ENCODE results near the gene RPS6KC1. TPM values are rescaled to one million over a fixed set of nuclear protein-coding genes. Genes with fewer than 3 reads are reported as not detected.
"Not testable (repeated sequence)": the region's sequence is repeated elsewhere in the genome, so short reads cannot be mapped to it uniquely, and the experiment has no call there.

RPS6KC1 gene
- total RNA-seq, 5 donors from 2014 or later (not counting 1 experiment from before 2014, with no cell fraction given) = 11.0 to 12.8 (median 11.7) TPM

DNA sequence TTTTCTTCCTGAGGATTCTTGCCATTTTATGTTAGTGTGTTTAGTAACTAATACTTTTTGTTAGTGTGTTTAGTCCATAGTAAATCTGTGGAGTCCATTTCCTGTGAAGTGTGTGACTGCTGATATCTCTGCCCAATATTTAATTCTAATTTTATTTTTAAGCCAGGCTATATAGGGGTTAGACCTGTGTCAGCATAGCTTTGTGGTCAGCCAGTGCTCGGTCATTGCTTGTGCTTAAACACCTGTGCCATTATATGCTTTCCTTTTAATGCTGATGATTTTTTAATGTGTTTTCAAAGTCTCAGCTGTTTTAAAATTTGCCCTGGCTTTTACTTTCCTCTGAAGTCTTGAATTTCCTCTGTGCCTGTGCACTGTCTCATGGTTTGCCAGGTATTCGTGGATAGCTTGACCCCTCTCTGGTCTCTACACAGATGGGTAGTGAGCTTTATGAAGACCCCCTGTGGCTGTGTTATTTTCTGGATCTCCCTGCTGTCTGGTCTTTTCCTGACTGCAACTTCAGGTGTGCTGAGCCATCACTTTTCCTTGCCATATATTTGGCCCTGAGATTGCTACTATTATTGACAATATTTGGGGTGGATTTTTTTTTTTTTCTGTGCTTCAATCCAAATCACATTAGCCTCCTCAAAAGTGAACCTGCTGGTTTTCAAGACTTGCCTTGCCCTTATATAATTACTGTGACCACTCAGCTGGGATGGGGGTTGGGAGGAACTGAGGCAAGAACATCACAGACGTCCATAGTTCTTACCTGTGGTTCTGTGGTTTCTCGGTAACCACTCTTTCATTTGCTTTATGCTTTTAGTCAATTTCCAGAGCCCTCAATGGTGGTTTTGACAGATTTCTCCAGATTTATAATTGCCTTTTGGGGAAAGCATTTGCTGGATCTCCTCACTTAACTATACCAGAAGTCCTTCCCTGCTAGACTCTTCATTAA lies 59.6 kb downstream of the RPS6KC1 start:
- H3K9me3 ChIP-seq = no peaks in the 10 kb centered on the region
- POLR2A ChIA-PET = interaction anchor here in 1 of 2 donors (0.5 to 0.6 kb wide), 2 partner anchors 20 to 1151 kb away, joined by 3 read pairs; no protein-coding TSS in a partner anchor
- no peak overlapping the region for H3K27ac ChIP-seq (ENCODE audit: low read length)
- H3K4me1 Mint-ChIP-seq = peaks cover 14 to 20% (median 19%) of the 10 kb centered on the region in 3 donors
- H3K27me3 ChIP-seq (replicated peaks in 1 of 2; ENCODE audit: control insufficient read depth in 2 of 2, extremely low read depth in 1 of 2, insufficient read depth in 2 of 2, low read length in 1 of 2) = no peaks in the 10 kb centered on the region
- H3K36me3 Mint-ChIP-seq = peaks cover 26% of the 10 kb centered on the region
- no peak overlapping the region for H3K27ac Mint-ChIP-seq
- H3K4me3 Mint-ChIP-seq = no peak overlapping the region
- H3K36me3 ChIP-seq (ENCODE audit: control insufficient read depth in 2 of 2, extremely low read depth in 1 of 2, insufficient read depth in 1 of 2, low read length in 1 of 2) = no peaks in the 10 kb centered on the region
- no peaks in the 10 kb centered on the region for H3K27me3 Mint-ChIP-seq
- H3K4me3 ChIP-seq (ENCODE audit: control insufficient read depth in 1 of 2, extremely low read depth in 1 of 2, low read length in 1 of 2) = no peak overlapping the region
- peaks cover 0 to 3% of the 10 kb centered on the region in 2 experiments for H3K4me1 ChIP-seq (ENCODE audit: control insufficient read depth in 1 of 2, extremely low read depth in 1 of 2, insufficient read depth in 2 of 2, low read length in 2 of 2)
- peak in 1 of 4 experiments; percentile 26 for ATAC-seq (replicated peaks in 1 of 4)
- 0% methylated on average over 2 of the region's 4 CpGs for WGBS (ENCODE audit: insufficient coverage)
- DNase-seq = peak in 2 of 35 experiments; percentile 0 to 2
- CTCF ChIA-PET = no interaction called here
- H3K9me3 Mint-ChIP-seq = peaks cover 0 to 4% (median 0%) of the 10 kb centered on the region in 3 donors

DNA sequence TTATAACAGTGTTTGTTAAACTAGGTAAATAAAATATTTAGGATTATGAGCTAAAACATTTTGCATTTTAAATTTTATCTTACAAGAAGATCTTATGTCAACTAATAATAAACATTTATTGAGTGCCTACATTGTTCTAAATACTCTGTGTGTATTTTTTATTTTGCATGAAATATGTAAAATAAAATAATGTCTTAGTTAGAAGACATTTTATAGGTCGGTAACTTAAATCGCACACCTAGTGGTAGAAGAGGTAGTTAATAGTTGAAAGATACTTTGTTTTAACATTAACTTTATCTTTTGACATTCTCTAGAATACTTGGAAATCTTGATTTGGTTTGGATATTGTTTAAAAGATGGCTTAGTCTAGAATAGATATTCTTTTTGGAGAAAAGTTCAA lies 60.5 kb downstream of the RPS6KC1 start:
- POLR2A ChIA-PET = no interaction called here
- H3K27me3 ChIP-seq (replicated peaks in 1 of 2; ENCODE audit: control insufficient read depth in 2 of 2, extremely low read depth in 1 of 2, insufficient read depth in 2 of 2, low read length in 1 of 2) = no peaks in the 10 kb centered on the region
- no peak overlapping the region for H3K4me3 Mint-ChIP-seq
- no peak for DNase-seq
- CTCF ChIA-PET = interaction anchor here in 1 of 2 donors (1.3 kb wide), 1 partner anchor 12 kb away, joined by 3 read pairs; no protein-coding TSS in a partner anchor
- no peaks in the 10 kb centered on the region for H3K9me3 ChIP-seq
- H3K27ac ChIP-seq (ENCODE audit: low read length) = no peak overlapping the region
- no peak for ATAC-seq (replicated peaks in 1 of 4)
- H3K4me3 ChIP-seq (ENCODE audit: control insufficient read depth in 1 of 2, extremely low read depth in 1 of 2, low read length in 1 of 2) = no peak overlapping the region
- peaks cover 18% of the 10 kb centered on the region for H3K36me3 Mint-ChIP-seq
- no peaks in the 10 kb centered on the region for H3K27me3 Mint-ChIP-seq
- peaks cover 14 to 20% (median 19%) of the 10 kb centered on the region in 3 donors for H3K4me1 Mint-ChIP-seq
- no peak overlapping the region for H3K27ac Mint-ChIP-seq
- no peaks in the 10 kb centered on the region for H3K36me3 ChIP-seq (ENCODE audit: control insufficient read depth in 2 of 2, extremely low read depth in 1 of 2, insufficient read depth in 1 of 2, low read length in 1 of 2)
- H3K9me3 Mint-ChIP-seq = peaks cover 0 to 4% (median 0%) of the 10 kb centered on the region in 3 donors
- H3K4me1 ChIP-seq (ENCODE audit: control insufficient read depth in 1 of 2, extremely low read depth in 1 of 2, insufficient read depth in 2 of 2, low read length in 2 of 2) = peaks cover 0 to 3% of the 10 kb centered on the region in 2 experiments
- WGBS (ENCODE audit: insufficient coverage) = no CpG with 5 or more reads among the region's 2 CpGs

DNA sequence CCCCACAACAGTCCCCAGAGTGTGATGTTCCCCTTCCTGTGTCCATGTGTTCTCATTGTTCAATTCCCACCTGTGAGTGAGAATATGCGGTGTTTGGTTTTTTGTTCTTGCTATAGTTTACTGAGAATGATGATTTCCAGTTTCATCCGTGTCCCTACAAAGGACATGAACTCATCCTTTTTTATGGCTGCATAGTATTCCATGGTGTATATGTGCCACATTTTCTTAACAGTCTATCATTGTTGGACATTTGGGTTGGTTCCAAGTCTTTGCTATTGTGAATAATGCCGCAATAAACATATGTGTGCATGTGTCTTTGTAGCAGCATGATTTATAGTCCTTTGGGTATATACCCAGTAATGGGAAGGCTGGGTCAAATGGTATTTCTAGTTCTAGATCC lies 61.7 kb downstream of the RPS6KC1 start:
- H3K27ac Mint-ChIP-seq; H3K4me3 ChIP-seq (ENCODE audit: control insufficient read depth in 1 of 2, extremely low read depth in 1 of 2, low read length in 1 of 2); H3K9me3 ChIP-seq; POLR2A ChIA-PET; H3K4me3 Mint-ChIP-seq; ATAC-seq (replicated peaks in 1 of 4); H3K9me3 Mint-ChIP-seq; H3K27me3 ChIP-seq (replicated peaks in 1 of 2; ENCODE audit: control insufficient read depth in 2 of 2, extremely low read depth in 1 of 2, insufficient read depth in 2 of 2, low read length in 1 of 2); H3K36me3 ChIP-seq (ENCODE audit: control insufficient read depth in 2 of 2, extremely low read depth in 1 of 2, insufficient read depth in 1 of 2, low read length in 1 of 2); H3K27ac ChIP-seq (ENCODE audit: low read length); DNase-seq; H3K27me3 Mint-ChIP-seq; H3K4me1 ChIP-seq (ENCODE audit: control insufficient read depth in 1 of 2, extremely low read depth in 1 of 2, insufficient read depth in 2 of 2, low read length in 2 of 2); H3K36me3 Mint-ChIP-seq: not testable (repeated sequence)
- H3K4me1 Mint-ChIP-seq = peaks cover 14 to 20% (median 19%) of the 10 kb centered on the region in 3 donors
- WGBS (ENCODE audit: insufficient coverage) = no CpG with 5 or more reads among the region's 3 CpGs
- CTCF ChIA-PET = interaction anchor here in 1 of 2 donors (0.5 kb wide), 1 partner anchor 9 kb away, joined by 6 read pairs; no protein-coding TSS in a partner anchor

DNA sequence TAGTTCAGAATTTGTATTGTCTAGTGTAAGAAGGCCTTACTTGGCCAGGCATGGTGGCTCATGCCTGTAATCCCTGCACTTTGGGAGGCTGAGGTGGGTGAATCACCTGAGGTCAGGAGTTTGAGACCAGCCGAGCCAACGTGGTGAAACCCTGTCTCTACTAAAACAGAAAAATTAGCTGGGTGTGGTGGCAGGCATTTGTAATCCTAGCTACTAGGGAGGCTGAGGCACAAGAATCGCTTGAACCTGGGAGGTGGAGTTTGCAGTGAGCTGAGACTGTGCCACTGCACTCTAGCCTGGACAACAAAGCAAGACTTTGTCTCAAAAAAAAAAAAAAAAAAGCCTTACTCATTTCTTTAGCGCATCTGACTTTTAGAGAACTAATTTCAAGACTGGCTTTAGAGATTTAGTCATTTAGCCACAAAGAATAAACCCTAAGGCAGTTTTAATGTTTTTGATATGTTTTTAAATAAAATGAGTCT lies 66.7 kb downstream of the RPS6KC1 start:
- POLR2A ChIA-PET = interaction anchor here in 1 of 2 donors (0.8 kb wide), 1 partner anchor 43 kb away, joined by 3 read pairs; no protein-coding TSS in a partner anchor
- ATAC-seq (replicated peaks in 1 of 4); H3K4me1 Mint-ChIP-seq; H3K4me3 Mint-ChIP-seq; H3K27me3 Mint-ChIP-seq; H3K27ac Mint-ChIP-seq; H3K9me3 Mint-ChIP-seq; H3K9me3 ChIP-seq; H3K27ac ChIP-seq (ENCODE audit: low read length); DNase-seq; CTCF ChIA-PET; H3K27me3 ChIP-seq (replicated peaks in 1 of 2; ENCODE audit: control insufficient read depth in 2 of 2, extremely low read depth in 1 of 2, insufficient read depth in 2 of 2, low read length in 1 of 2); H3K4me1 ChIP-seq (ENCODE audit: control insufficient read depth in 1 of 2, extremely low read depth in 1 of 2, insufficient read depth in 2 of 2, low read length in 2 of 2); H3K36me3 Mint-ChIP-seq; H3K4me3 ChIP-seq (ENCODE audit: control insufficient read depth in 1 of 2, extremely low read depth in 1 of 2, low read length in 1 of 2); H3K36me3 ChIP-seq (ENCODE audit: control insufficient read depth in 2 of 2, extremely low read depth in 1 of 2, insufficient read depth in 1 of 2, low read length in 1 of 2): not testable (repeated sequence)
- no CpG with 5 or more reads among the region's 4 CpGs for WGBS (ENCODE audit: insufficient coverage)

DNA sequence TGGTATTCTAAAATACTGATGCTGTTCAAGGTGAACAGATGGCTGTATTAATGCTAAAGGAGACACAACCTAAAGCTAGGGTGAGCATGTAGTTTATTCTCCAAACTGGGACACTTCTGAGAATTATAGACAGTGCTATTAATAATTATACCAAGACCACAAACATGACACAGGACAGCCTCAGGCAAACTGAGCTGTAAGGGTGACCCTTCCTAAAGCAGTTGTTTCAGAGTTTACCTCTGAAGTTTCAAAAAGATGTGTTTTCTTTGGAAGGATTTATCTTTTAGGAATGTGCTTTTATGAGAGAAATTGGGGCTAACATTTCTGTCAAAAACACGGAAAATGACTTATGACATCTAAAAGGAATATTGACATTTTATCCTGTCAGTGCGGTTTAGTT lies 68.8 kb downstream of the RPS6KC1 start:
- peaks cover 6% of the 10 kb centered on the region for H3K36me3 Mint-ChIP-seq
- DNase-seq (no peak), ATAC-seq (replicated peaks in 1 of 4) (no peak)
- POLR2A ChIA-PET = no interaction called here
- no CpG with 5 or more reads among the region's 2 CpGs for WGBS (ENCODE audit: insufficient coverage)
- H3K4me3 Mint-ChIP-seq = no peak overlapping the region
- CTCF ChIA-PET = interaction anchor here in 1 of 2 donors (0.9 kb wide), 1 partner anchor 17 kb away, joined by 6 read pairs; no protein-coding TSS in a partner anchor
- Histone ChIP-seq H3K4me3 (ENCODE audit: control insufficient read depth in 1 of 2, extremely low read depth in 1 of 2, low read length in 1 of 2) (no peak overlapping the region), H3K27me3 (replicated peaks in 1 of 2; ENCODE audit: control insufficient read depth in 2 of 2, extremely low read depth in 1 of 2, insufficient read depth in 2 of 2, low read length in 1 of 2) (no peaks in the 10 kb centered on the region), H3K9me3 (no peaks in the 10 kb centered on the region), H3K4me1 (ENCODE audit: control insufficient read depth in 1 of 2, extremely low read depth in 1 of 2, insufficient read depth in 2 of 2, low read length in 2 of 2) (no peaks in the 10 kb centered on the region), H3K36me3 (ENCODE audit: control insufficient read depth in 2 of 2, extremely low read depth in 1 of 2, insufficient read depth in 1 of 2, low read length in 1 of 2) (no peaks in the 10 kb centered on the region), H3K27ac (ENCODE audit: low read length) (no peak overlapping the region)
- peaks cover 0 to 3% (median 0%) of the 10 kb centered on the region in 3 donors for H3K4me1 Mint-ChIP-seq
- H3K27me3 Mint-ChIP-seq = no peaks in the 10 kb centered on the region
- no peak overlapping the region for H3K27ac Mint-ChIP-seq
- H3K9me3 Mint-ChIP-seq = no peaks in the 10 kb centered on the region

DNA sequence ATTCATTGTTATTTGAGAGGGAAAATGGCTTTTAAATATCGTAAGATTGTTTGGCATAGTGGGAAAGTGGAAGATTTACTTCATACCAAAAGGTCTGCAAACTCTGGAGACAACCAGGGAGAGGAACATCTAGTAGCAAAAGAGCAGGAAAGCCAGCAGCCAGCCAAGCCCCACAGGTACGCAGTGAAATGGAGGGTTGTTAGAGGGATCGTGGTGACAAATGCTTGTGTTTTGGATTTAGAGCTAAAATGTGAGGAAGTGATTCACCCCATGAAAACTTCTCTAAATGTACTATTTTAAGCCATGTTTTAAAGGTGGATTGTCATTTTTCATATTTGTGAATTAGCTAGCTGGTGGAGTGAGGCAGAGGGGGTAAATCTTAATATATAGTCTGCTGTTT lies 69.3 kb downstream of the RPS6KC1 start:
- CTCF ChIA-PET = no interaction called here
- WGBS (ENCODE audit: insufficient coverage) = 100% methylated on average over 1 of the region's 3 CpGs

More for the DNA sequence above, 69.3 kb downstream of the RPS6KC1 start:
- H3K4me1 ChIP-seq (ENCODE audit: control insufficient read depth in 1 of 2, extremely low read depth in 1 of 2, insufficient read depth in 2 of 2, low read length in 2 of 2) = no peaks in the 10 kb centered on the region
- Mint-ChIP-seq H3K36me3 (peaks cover 6% of the 10 kb centered on the region), H3K4me1 (peaks cover 0 to 3% (median 0%) of the 10 kb centered on the region in 3 donors), H3K9me3 (no peaks in the 10 kb centered on the region), H3K27ac (no peak overlapping the region), H3K27me3 (no peaks in the 10 kb centered on the region), H3K4me3 (no peak overlapping the region)
- ATAC-seq (replicated peaks in 1 of 4) (no peak), DNase-seq (no peak)
- H3K36me3 ChIP-seq (ENCODE audit: control insufficient read depth in 2 of 2, extremely low read depth in 1 of 2, insufficient read depth in 1 of 2, low read length in 1 of 2) = no peaks in the 10 kb centered on the region
- POLR2A ChIA-PET = no interaction called here
- no peak overlapping the region for H3K27ac ChIP-seq (ENCODE audit: low read length)
- no peaks in the 10 kb centered on the region for H3K27me3 ChIP-seq (replicated peaks in 1 of 2; ENCODE audit: control insufficient read depth in 2 of 2, extremely low read depth in 1 of 2, insufficient read depth in 2 of 2, low read length in 1 of 2)
- H3K9me3 ChIP-seq = no peaks in the 10 kb centered on the region
- no peak overlapping the region for H3K4me3 ChIP-seq (ENCODE audit: control insufficient read depth in 1 of 2, extremely low read depth in 1 of 2, low read length in 1 of 2)
